ENCODE measurements around the gene APOBR. TPM values are rescaled to one million over a fixed set of nuclear protein-coding genes. Genes with fewer than 3 reads are reported as not detected.
"Not testable (repeated sequence)": the region's sequence is repeated elsewhere in the genome, so short reads cannot be mapped to it uniquely, and the experiment has no call there.

The APOBR gene
- total and polyA plus RNA-seq, 2 donors (not counting 1 experiment from before 2014, with no cell fraction given), result 0.81 to 2.6 TPM

DNA sequence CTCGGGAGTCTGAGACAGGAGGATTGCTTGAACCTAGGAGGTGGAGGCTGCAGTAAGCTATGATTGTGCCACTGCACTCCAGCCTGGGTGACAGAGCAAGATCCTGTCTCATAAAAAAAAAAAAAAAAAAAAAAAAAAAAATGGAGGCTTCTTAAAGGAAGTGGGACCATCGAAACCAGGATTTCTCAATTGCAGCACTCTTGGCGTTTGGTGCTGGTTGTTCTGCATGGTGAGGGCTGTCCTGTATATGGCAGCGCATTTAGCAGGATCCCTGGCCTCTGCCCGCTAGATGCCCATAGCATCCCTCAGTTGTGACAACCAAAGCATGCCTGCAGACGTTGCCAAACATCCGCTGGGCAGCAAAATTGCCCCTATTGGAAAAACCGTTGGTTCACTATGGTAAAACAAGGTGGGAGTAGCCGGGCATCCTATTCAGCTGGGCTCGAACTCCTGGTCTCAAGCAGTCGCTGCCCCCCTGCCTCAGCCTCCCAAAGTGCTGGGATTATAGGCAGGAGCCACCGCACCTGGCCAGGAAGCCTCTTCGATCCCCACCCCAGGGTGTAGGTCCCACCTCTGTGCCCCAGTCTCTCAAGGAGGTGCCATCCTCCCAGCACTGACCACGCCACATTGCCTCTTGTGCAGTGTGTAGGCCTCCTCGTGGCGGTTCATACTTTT lies 15.8 kb upstream of the APOBR start:
- Histone ChIP-seq H3K4me3 (ENCODE audit: control extremely low read depth in 1 of 5, extremely low read depth in 1 of 5, insufficient read depth in 1 of 5, low read depth in 2 of 5, low read length in 4 of 5) (no peak overlapping the region), H3K4me1 (ENCODE audit: control insufficient read depth in 2 of 2, insufficient read depth in 2 of 2, low read length in 2 of 2) (peaks cover 0 to 4% of the 10 kb centered on the region in 2 donors), H3K4me2 (replicated peaks; ENCODE audit: low read depth, low read length, poor library complexity, severe bottlenecking) (no peak overlapping the region), H3K79me2 (ENCODE audit: control insufficient read depth, insufficient read depth, low read length) (no peaks in the 10 kb centered on the region), H3K27me3 (replicated peaks in 1 of 4; ENCODE audit: control extremely low read depth in 1 of 4, control insufficient read depth in 3 of 4, insufficient read depth in 4 of 4, low read length in 3 of 4) (no peaks in the 10 kb centered on the region), H3K36me3 (replicated peaks in 1 of 2; ENCODE audit: control extremely low read depth in 1 of 2, control insufficient read depth in 1 of 2, extremely low read depth in 1 of 2, insufficient read depth in 2 of 2, low read length in 1 of 2) (peaks cover 15 to 41% of the 10 kb centered on the region in 2 experiments), H4K20me1 (ENCODE audit: control insufficient read depth, insufficient read depth, low read length, poor library complexity, severe bottlenecking) (no peaks in the 10 kb centered on the region), H2AFZ (ENCODE audit: insufficient read depth, low read depth, low read length, poor library complexity, severe bottlenecking) (no peak overlapping the region), H3K27ac (ENCODE audit: low read length in 2 of 2) (no peak overlapping the region), H3K9me3 (ENCODE audit: control extremely low read depth in 1 of 3, control insufficient read depth in 2 of 3, insufficient read depth in 1 of 3, low read length in 2 of 3) (no peaks in the 10 kb centered on the region), H3K9ac (ENCODE audit: low read length) (no peak overlapping the region)
- H3K27ac Mint-ChIP-seq, result no peak overlapping the region
- H3K9me3 Mint-ChIP-seq (ENCODE audit: insufficient read depth), result no peaks in the 10 kb centered on the region
- no peak overlapping the region for H3K4me3 Mint-ChIP-seq
- ChIA-PET POLR2A (interaction anchor here (0.6 kb wide), 1 partner anchor 66 kb away, joined by 3 read pairs; no protein-coding TSS in a partner anchor), CTCF (no interaction called here)
- TF ChIP-seq, protein P1, sequence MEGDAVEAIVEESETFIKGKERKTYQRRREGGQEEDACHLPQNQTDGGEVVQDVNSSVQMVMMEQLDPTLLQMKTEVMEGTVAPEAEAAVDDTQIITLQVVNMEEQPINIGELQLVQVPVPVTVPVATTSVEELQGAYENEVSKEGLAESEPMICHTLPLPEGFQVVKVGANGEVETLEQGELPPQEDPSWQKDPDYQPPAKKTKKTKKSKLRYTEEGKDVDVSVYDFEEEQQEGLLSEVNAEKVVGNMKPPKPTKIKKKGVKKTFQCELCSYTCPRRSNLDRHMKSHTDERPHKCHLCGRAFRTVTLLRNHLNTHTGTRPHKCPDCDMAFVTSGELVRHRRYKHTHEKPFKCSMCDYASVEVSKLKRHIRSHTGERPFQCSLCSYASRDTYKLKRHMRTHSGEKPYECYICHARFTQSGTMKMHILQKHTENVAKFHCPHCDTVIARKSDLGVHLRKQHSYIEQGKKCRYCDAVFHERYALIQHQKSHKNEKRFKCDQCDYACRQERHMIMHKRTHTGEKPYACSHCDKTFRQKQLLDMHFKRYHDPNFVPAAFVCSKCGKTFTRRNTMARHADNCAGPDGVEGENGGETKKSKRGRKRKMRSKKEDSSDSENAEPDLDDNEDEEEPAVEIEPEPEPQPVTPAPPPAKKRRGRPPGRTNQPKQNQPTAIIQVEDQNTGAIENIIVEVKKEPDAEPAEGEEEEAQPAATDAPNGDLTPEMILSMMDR (IDR thresholded peaks at IDR 0.05), result no peak
- no peak for TF ChIP-seq EZH2 (IDR thresholded peaks at IDR 0.05; ENCODE audit: borderline replicate concordance, insufficient read depth, low read depth, low read length, poor library complexity, severe bottlenecking)
- H3K27me3 Mint-ChIP-seq, result no peaks in the 10 kb centered on the region
- WGBS (ENCODE audit: insufficient coverage), result 97% methylated on average over 15 of the region's 16 CpGs
- intact Hi-C loops (cut with micrococcal nuclease), result no loop called here
- peak; percentile 1 for DNase-seq
- peaks cover 2% of the 10 kb centered on the region for H3K4me1 Mint-ChIP-seq
- ATAC-seq (ENCODE audit: low read depth), result no peak

DNA sequence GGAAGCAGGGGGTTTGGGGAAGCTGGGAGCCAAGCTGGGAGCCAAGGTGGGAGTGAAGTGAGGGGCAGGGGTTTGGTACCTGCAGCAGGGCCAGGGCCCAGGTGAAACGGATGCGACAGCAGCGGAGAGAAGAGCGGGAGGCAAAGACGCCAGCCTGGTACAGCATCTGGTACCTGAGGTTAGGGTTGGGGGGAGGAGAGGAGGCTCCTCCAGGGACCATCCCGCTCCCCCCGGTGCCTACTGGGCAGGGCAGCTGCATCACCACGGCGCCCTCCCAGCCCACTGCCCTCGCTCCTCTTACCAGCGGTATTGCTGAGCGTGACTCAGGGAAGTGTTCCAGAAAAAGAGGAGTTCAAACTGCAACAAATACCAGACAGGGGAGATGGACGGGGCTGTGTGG lies 12.4 kb upstream of the APOBR start:
- Mint-ChIP-seq H3K4me3 (no peak overlapping the region), H3K4me1 (no peaks in the 10 kb centered on the region), H3K27me3 (no peaks in the 10 kb centered on the region), H3K9me3 (ENCODE audit: insufficient read depth) (no peaks in the 10 kb centered on the region), H3K27ac (no peak overlapping the region)
- Histone ChIP-seq H3K79me2 (ENCODE audit: control insufficient read depth, insufficient read depth, low read length) (no peaks in the 10 kb centered on the region), H3K36me3 (replicated peaks in 1 of 2; ENCODE audit: control extremely low read depth in 1 of 2, control insufficient read depth in 1 of 2, extremely low read depth in 1 of 2, insufficient read depth in 2 of 2, low read length in 1 of 2) (peaks cover 8 to 50% of the 10 kb centered on the region in 2 experiments), H3K4me1 (ENCODE audit: control insufficient read depth in 2 of 2, insufficient read depth in 2 of 2, low read length in 2 of 2) (no peaks in the 10 kb centered on the region), H2AFZ (ENCODE audit: insufficient read depth, low read depth, low read length, poor library complexity, severe bottlenecking) (no peak overlapping the region), H3K27me3 (replicated peaks in 1 of 4; ENCODE audit: control extremely low read depth in 1 of 4, control insufficient read depth in 3 of 4, insufficient read depth in 4 of 4, low read length in 3 of 4) (no peaks in the 10 kb centered on the region), H3K4me2 (replicated peaks; ENCODE audit: low read depth, low read length, poor library complexity, severe bottlenecking) (no peak overlapping the region), H3K9me3 (ENCODE audit: control extremely low read depth in 1 of 3, control insufficient read depth in 2 of 3, insufficient read depth in 1 of 3, low read length in 2 of 3) (no peaks in the 10 kb centered on the region), H3K9ac (ENCODE audit: low read length) (no peak overlapping the region), H3K4me3 (ENCODE audit: control extremely low read depth in 1 of 5, extremely low read depth in 1 of 5, insufficient read depth in 1 of 5, low read depth in 2 of 5, low read length in 4 of 5) (no peak overlapping the region), H3K27ac (ENCODE audit: low read length in 2 of 2) (no peak overlapping the region), H4K20me1 (ENCODE audit: control insufficient read depth, insufficient read depth, low read length, poor library complexity, severe bottlenecking) (no peaks in the 10 kb centered on the region)
- 100% methylated on average over 8 of the region's 13 CpGs for WGBS (ENCODE audit: insufficient coverage)
- POLR2A ChIA-PET, result no interaction called here
- CTCF ChIA-PET, result no interaction called here
- ATAC-seq (ENCODE audit: low read depth), result no peak
- no peak for DNase-seq
- intact Hi-C loops (cut with micrococcal nuclease), result no loop called here
- TF ChIP-seq, protein P1 (IDR thresholded peaks at IDR 0.05), result no peak
- TF ChIP-seq EZH2 (IDR thresholded peaks at IDR 0.05; ENCODE audit: borderline replicate concordance, insufficient read depth, low read depth, low read length, poor library complexity, severe bottlenecking), result no peak

- H3K9me3 Mint-ChIP-seq (ENCODE audit: insufficient read depth); H3K9me3 ChIP-seq (ENCODE audit: control extremely low read depth in 1 of 3, control insufficient read depth in 2 of 3, insufficient read depth in 1 of 3, low read length in 2 of 3); H3K27me3 ChIP-seq (replicated peaks in 1 of 4; ENCODE audit: control extremely low read depth in 1 of 4, control insufficient read depth in 3 of 4, insufficient read depth in 4 of 4, low read length in 3 of 4); H3K9ac ChIP-seq (ENCODE audit: low read length); intact Hi-C loops (cut with micrococcal nuclease); DNase-seq; H3K4me3 Mint-ChIP-seq; POLR2A ChIA-PET; H3K79me2 ChIP-seq (ENCODE audit: control insufficient read depth, insufficient read depth, low read length); H3K4me1 ChIP-seq (ENCODE audit: control insufficient read depth in 2 of 2, insufficient read depth in 2 of 2, low read length in 2 of 2); H3K4me2 ChIP-seq (replicated peaks; ENCODE audit: low read depth, low read length, poor library complexity, severe bottlenecking); H3K27ac Mint-ChIP-seq; H3K4me1 Mint-ChIP-seq; ATAC-seq (ENCODE audit: low read depth); H4K20me1 ChIP-seq (ENCODE audit: control insufficient read depth, insufficient read depth, low read length, poor library complexity, severe bottlenecking); CTCF ChIA-PET; H3K27ac ChIP-seq (ENCODE audit: low read length in 2 of 2); H3K27me3 Mint-ChIP-seq; H3K4me3 ChIP-seq (ENCODE audit: control extremely low read depth in 1 of 5, extremely low read depth in 1 of 5, insufficient read depth in 1 of 5, low read depth in 2 of 5, low read length in 4 of 5); H2AFZ ChIP-seq (ENCODE audit: insufficient read depth, low read depth, low read length, poor library complexity, severe bottlenecking): not testable (repeated sequence)
- WGBS (ENCODE audit: insufficient coverage), result 100% methylated on average over 4 of the region's 5 CpGs
- peaks cover 5 to 52% of the 10 kb centered on the region in 2 experiments for H3K36me3 ChIP-seq (replicated peaks in 1 of 2; ENCODE audit: control extremely low read depth in 1 of 2, control insufficient read depth in 1 of 2, extremely low read depth in 1 of 2, insufficient read depth in 2 of 2, low read length in 1 of 2)
Observed at GRCh38 chr16:28483361-28483760, 11.1 kb upstream of the APOBR start.

Measured in B cell (primary cell).